B cell (primary cell): ENCODE results near the gene CTNNA2. TPM values are rescaled to one million over a fixed set of nuclear protein-coding genes. Genes with fewer than 3 reads are reported as not detected.

Source experiments
- ATAC-seq: fragments of 200-7000 bp; cut with Tn5 transposase; one replicate; pipeline ENCODE4 v1.10.0; 2021; ENCODE audit warnings: low read depth, mild to moderate bottlenecking, moderate number of reproducible peaks, moderate library complexity
- CTCF ChIA-PET: fragments of 350-600 bp; sonication (Branson Sonifier 250); formaldehyde crosslinking; loops from one replicate; lab custom pipeline; 2021; ENCODE audit warnings: antibody characterized with exemption, inconsistent platforms; lab: Charles Lee
- POLR2A ChIA-PET: fragments of 350-600 bp; sonication (Branson Sonifier 250); formaldehyde crosslinking; loops from one replicate; lab custom pipeline; 2021; ENCODE audit warnings: antibody characterized with exemption; lab: Charles Lee
- DNase-seq: peaks from one replicate; pipeline ENCODE4 v3.0.0; 2013
- H2AFZ ChIP-seq: 2 replicates; pipeline ENCODE4 v1.6.1; 2012; ENCODE audit warnings: mild to moderate bottlenecking, low read depth, low read length; ENCODE audit not compliant: insufficient read depth, poor library complexity, severe bottlenecking
- H3K27ac ChIP-seq, 2 donors: 1 replicate in 1 of 2; 2 replicates in 1 of 2; pipeline ENCODE4 v1.5.1; 2012 to 2013; ENCODE audit warnings: low read length in 2 of 2, mild to moderate bottlenecking in 2 of 2, moderate library complexity in 1 of 2
- H3K27me3 ChIP-seq, 4 experiments: fragments of 200-600 bp in 1 of 4; sonication (generic) in 1 of 4; replicated peaks in 1 of 4; 1 replicate in 2 of 4; 2 replicates in 2 of 4; pipeline versions ENCODE4 v1.6.1 to v1.7.0; 2013 to 2016; ENCODE audit warnings: low read length in 3 of 4, mild to moderate bottlenecking in 2 of 4, mixed read lengths in 1 of 4, moderate library complexity in 1 of 4; ENCODE audit not compliant: insufficient read depth in 4 of 4, control insufficient read depth in 3 of 4; ENCODE audit errors: control extremely low read depth in 1 of 4
- H3K36me3 ChIP-seq, 2 experiments: replicated peaks in 1 of 2; 1 replicate in 1 of 2; 2 replicates in 1 of 2; pipeline versions ENCODE4 v1.6.1 to v1.7.1; 2013; ENCODE audit warnings: low read length in 1 of 2; ENCODE audit not compliant: insufficient read depth in 2 of 2, control insufficient read depth in 1 of 2; ENCODE audit errors: control extremely low read depth in 1 of 2, extremely low read depth in 1 of 2
- H3K4me1 ChIP-seq, 2 donors: fragments of 200-600 bp in 1 of 2; sonication (generic) in 1 of 2; 1 replicate in 1 of 2; 2 replicates in 1 of 2; pipeline versions ENCODE4 v1.5.1 to v1.6.1; 2013 to 2017; ENCODE audit warnings: low read length in 2 of 2; ENCODE audit not compliant: control insufficient read depth in 2 of 2, insufficient read depth in 2 of 2
- H3K4me2 ChIP-seq: replicated peaks from 2 replicates; pipeline ENCODE3; 2012; ENCODE audit warnings: mild to moderate bottlenecking, low read depth, low read length; ENCODE audit not compliant: poor library complexity, severe bottlenecking
- H3K4me3 ChIP-seq, 5 experiments: fragments of 200-600 bp in 1 of 5; sonication (generic) in 1 of 5; 1 replicate in 3 of 5; 2 replicates in 2 of 5; pipeline versions ENCODE4 v1.5.1 to v1.7.0; 2011 to 2016; ENCODE audit warnings: low read length in 4 of 5, mild to moderate bottlenecking in 4 of 5, low read depth in 2 of 5, control low read depth in 1 of 5, moderate library complexity in 1 of 5; ENCODE audit not compliant: insufficient read depth in 1 of 5; ENCODE audit errors: control extremely low read depth in 1 of 5, extremely low read depth in 1 of 5
- H3K79me2 ChIP-seq: fragments of 200-600 bp; sonication (generic); one replicate; pipeline ENCODE4 v1.6.0; 2016; ENCODE audit warnings: low read length; ENCODE audit not compliant: control insufficient read depth, insufficient read depth
- H3K9ac ChIP-seq: fragments of 200-600 bp; sonication (generic); 2 replicates; pipeline ENCODE4 v1.6.1; 2017; ENCODE audit warnings: mild to moderate bottlenecking, low read length, moderate library complexity
- H3K9me3 ChIP-seq, 3 donors: one replicate each; pipeline versions ENCODE4 v1.6.1 to v1.7.1; 2013; ENCODE audit warnings: low read length in 2 of 3; ENCODE audit not compliant: control insufficient read depth in 2 of 3, insufficient read depth in 1 of 3; ENCODE audit errors: control extremely low read depth in 1 of 3
- H4K20me1 ChIP-seq: 2 replicates; pipeline ENCODE4 v1.6.0; 2012; ENCODE audit warnings: mild to moderate bottlenecking, low read length; ENCODE audit not compliant: insufficient read depth, control insufficient read depth, poor library complexity, severe bottlenecking
- H3K27ac Mint-ChIP-seq: one replicate; pipeline ENCODE4 v1.8.0; 2021; ENCODE audit warnings: mixed read lengths
- H3K27me3 Mint-ChIP-seq: one replicate; pipeline ENCODE4 v1.8.0; 2021; ENCODE audit warnings: mixed read lengths
- H3K4me1 Mint-ChIP-seq: one replicate; pipeline ENCODE4 v1.8.0; 2021; ENCODE audit warnings: mixed read lengths
- H3K4me3 Mint-ChIP-seq: one replicate; pipeline ENCODE4 v1.8.0; 2021; ENCODE audit warnings: mixed read lengths
- H3K9me3 Mint-ChIP-seq: one replicate; pipeline ENCODE4 v1.8.0; 2022; ENCODE audit warnings: mixed read lengths; ENCODE audit not compliant: insufficient read depth
- EZH2 ChIP-seq: IDR thresholded peaks from 2 replicates; pipeline ENCODE4 v1.6.1; 2012; ENCODE audit warnings: borderline replicate concordance, low read depth, mild to moderate bottlenecking, moderate library complexity, low read length; ENCODE audit not compliant: insufficient read depth, poor library complexity, severe bottlenecking
- WGBS: methylation state at CpG from one replicate; pipeline ENCODE4 v1.1.5; 2013; ENCODE audit warnings: missing lambda C conversion rate; ENCODE audit not compliant: insufficient coverage; 5-methylcytosine and 5-hydroxymethylcytosine counted together
- intact Hi-C: fragments of 100-400 bp; cut with micrococcal nuclease; formaldehyde crosslinking; loops from one replicate; pipeline ENCODE4 v1.10.0; 2022
- polyA plus RNA-seq: library from polyadenylated mRNA; depleted of rRNA; stranded (reverse); fragments of >200 nt; gene quantifications from 2 replicates; pipeline ENCODE4 v1.2.3, GENCODE V29; 2012
- total RNA-seq, 2 donors: library from RNA; stranded (reverse); fragments of 120-200 nt in 1 of 2; gene quantifications; 1 replicate in 1 of 2; 2 replicates in 1 of 2; pipeline versions ENCODE4 v1.2.3 to v1.2.4, GENCODE V29; 2013 to 2022
- TF ChIP-seq, protein P1 (sequence below): fragments of 200-600 bp; IDR thresholded peaks from one replicate; pipeline ENCODE4 v1.8.0; 2022; ENCODE audit warnings: antibody characterized with exemption, mild to moderate bottlenecking

The CTNNA2 gene
- total and polyA plus RNA-seq, 2 donors (not counting 1 experiment from before 2014, with no cell fraction given) = not detected

GRCh38 chr2:80122675-80123074, 609.8 kb downstream of the CTNNA2 start:
- no peaks in the 10 kb centered on the region for H3K27me3 ChIP-seq
- H3K4me1 Mint-ChIP-seq = no peaks in the 10 kb centered on the region
- TF ChIP-seq, protein P1, sequence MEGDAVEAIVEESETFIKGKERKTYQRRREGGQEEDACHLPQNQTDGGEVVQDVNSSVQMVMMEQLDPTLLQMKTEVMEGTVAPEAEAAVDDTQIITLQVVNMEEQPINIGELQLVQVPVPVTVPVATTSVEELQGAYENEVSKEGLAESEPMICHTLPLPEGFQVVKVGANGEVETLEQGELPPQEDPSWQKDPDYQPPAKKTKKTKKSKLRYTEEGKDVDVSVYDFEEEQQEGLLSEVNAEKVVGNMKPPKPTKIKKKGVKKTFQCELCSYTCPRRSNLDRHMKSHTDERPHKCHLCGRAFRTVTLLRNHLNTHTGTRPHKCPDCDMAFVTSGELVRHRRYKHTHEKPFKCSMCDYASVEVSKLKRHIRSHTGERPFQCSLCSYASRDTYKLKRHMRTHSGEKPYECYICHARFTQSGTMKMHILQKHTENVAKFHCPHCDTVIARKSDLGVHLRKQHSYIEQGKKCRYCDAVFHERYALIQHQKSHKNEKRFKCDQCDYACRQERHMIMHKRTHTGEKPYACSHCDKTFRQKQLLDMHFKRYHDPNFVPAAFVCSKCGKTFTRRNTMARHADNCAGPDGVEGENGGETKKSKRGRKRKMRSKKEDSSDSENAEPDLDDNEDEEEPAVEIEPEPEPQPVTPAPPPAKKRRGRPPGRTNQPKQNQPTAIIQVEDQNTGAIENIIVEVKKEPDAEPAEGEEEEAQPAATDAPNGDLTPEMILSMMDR = no peak
- TF ChIP-seq EZH2 = no peak
- H3K27me3 Mint-ChIP-seq = no peaks in the 10 kb centered on the region
- no peak overlapping the region for H3K27ac Mint-ChIP-seq
- WGBS = 97% methylated on average over 3 of the region's 5 CpGs
- no peak overlapping the region for H2AFZ ChIP-seq
- intact Hi-C loops = no loop called here
- ChIA-PET CTCF (no interaction called here), POLR2A (no interaction called here)
- H3K27ac ChIP-seq = no peak overlapping the region
- H3K4me2 ChIP-seq = no peak overlapping the region
- no peak overlapping the region for H3K4me3 ChIP-seq
- no peaks in the 10 kb centered on the region for H3K4me1 ChIP-seq
- ATAC-seq (no peak), DNase-seq (no peak)
- no peak overlapping the region for H3K9ac ChIP-seq
- no peak overlapping the region for H3K4me3 Mint-ChIP-seq
- H3K36me3 ChIP-seq = no peaks in the 10 kb centered on the region
- H3K9me3 Mint-ChIP-seq = no peaks in the 10 kb centered on the region
- H3K79me2 ChIP-seq = no peaks in the 10 kb centered on the region
- H4K20me1 ChIP-seq = no peaks in the 10 kb centered on the region
- H3K9me3 ChIP-seq = no peaks in the 10 kb centered on the region

- Mint-ChIP-seq H3K4me1 (no peaks in the 10 kb centered on the region), H3K4me3 (no peak overlapping the region), H3K27ac (no peak overlapping the region), H3K9me3 (no peaks in the 10 kb centered on the region), H3K27me3 (no peaks in the 10 kb centered on the region)
- Histone ChIP-seq H3K9me3 (no peaks in the 10 kb centered on the region), H3K4me3 (no peak overlapping the region), H4K20me1 (no peaks in the 10 kb centered on the region), H3K79me2 (no peaks in the 10 kb centered on the region), H3K27me3 (no peaks in the 10 kb centered on the region), H3K9ac (no peak overlapping the region), H3K36me3 (no peaks in the 10 kb centered on the region), H3K27ac (no peak overlapping the region), H3K4me2 (no peak overlapping the region), H2AFZ (no peak overlapping the region), H3K4me1 (no peaks in the 10 kb centered on the region)
- ATAC-seq = no peak
- ChIA-PET POLR2A (no interaction called here), CTCF (no interaction called here)
- intact Hi-C loops = no loop called here
- no peak for TF ChIP-seq EZH2
- TF ChIP-seq, protein P1 = no peak
- 73% methylated on average over 2 of the region's 3 CpGs for WGBS
- DNase-seq = no peak
Observed at GRCh38 chr2:80126596-80127189, 613.8 kb downstream of the CTNNA2 start.
